Activated CD4-positive, alpha-beta T cell treated with anti-CD3 and anti-CD28 coated beads for 24 hours (primary cell): ENCODE data around the gene CEACAM4.
"Not testable (repeated sequence)": the region's sequence is repeated elsewhere in the genome, so short reads cannot be mapped to it uniquely, and the experiment has no call there.

Experiments used
- DNase-seq, 2 donors: peaks; one replicate each; pipeline ENCODE4 v3.0.0-alpha.2; 2020; ENCODE audit warnings: low read depth in 2 of 2

CEACAM4 gene

DNA sequence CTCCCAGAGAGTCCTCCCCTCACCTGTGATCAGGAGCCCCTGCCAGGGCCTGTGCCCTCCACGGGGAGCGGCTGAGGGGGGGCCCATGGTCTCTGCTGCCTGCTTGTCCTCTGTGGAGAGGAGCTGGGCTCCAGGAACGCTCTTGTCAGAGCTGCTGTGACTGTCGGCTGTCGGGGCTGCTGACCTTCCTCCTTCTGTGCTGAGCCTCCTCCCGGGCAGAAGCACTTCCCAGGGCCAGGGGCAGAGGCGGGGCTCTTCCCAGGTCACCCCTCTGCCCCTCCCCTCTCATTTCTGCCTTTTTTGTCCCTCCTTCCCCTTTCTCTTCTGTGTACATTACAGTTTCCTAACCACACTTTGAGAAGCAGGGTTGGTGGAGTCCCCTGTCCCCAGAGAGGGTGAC is at the start of gene CEACAM4:
Gene CEACAM4 (minus strand): TSS at position 198 of the 400 bp plus-strand sequence. CDS start 111 bp downstream, at position 87.
- no peak for DNase-seq

GRCh38 chr19:41671486-41671885 is 44.6 kb upstream of the CEACAM4 start:
- DNase-seq: no peak

DNA sequence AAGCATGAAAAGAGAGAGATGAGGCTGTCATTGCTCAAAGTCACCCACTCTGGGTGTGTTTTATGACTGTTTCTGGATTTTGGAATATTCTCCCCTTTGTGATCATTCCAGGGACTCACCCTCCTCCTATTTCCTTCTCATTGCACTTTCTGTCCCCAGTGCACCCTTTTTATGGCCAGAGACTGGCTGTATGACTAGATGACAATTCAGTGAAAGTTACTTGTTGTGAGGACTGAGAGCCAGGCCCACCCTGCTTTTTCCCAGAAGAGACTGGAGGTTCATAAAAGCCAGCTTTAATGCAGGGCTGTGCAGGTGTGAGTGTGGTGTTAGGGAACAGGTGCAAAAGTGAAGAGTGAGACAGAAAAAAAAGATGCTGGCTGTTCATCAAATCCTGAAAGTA is 43.9 kb upstream of the CEACAM4 start:
- no peak for DNase-seq

GRCh38 chr19:41668315-41668714 is 41.4 kb upstream of the CEACAM4 start:
- DNase-seq: no peak

DNA sequence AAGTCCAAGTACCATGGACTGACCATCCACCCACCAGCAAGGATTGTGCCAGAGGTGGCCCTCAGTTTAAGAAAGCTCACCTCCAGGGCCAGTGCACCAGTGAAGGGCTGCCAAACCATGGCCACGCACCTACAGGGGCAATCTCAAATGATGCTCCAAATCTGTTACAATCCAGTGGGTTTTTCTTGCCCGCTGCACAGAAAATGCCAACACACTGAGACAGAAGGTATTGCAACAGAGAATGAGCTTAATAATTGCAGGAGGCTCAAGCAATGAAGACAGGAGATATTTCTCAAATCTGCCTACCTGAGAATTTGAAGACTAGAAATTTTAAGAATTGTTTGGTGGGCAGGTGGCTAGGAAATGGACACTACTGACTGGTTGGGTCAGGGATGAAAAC is 39.2 kb upstream of the CEACAM4 start:
- no peak for DNase-seq

DNA sequence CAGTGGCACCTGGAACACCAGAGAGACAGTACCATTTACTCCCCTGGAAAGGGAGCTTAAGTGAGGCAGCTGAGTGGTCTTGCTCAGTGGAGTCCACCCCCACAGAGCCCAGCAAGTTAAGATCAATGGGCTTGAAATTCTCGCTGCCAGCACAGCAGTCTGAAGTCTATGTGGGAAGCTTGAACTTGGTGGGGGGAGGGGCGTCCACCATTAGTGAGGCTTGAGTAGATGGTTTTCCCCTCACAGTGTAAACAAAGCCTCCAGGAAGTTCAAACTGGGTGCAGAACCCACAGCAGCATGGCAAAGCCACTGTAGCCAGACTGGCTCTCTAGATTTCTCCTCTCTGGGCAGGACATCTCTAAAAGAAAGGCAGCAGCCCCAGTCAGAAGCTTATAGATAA is 30.3 kb upstream of the CEACAM4 start:
- DNase-seq: no peak

GRCh38 chr19:41656756-41657155 is 29.9 kb upstream of the CEACAM4 start:
- DNase-seq: not testable (repeated sequence)

GRCh38 chr19:41652250-41652649 is 25.4 kb upstream of the CEACAM4 start:
- no peak for DNase-seq

DNA sequence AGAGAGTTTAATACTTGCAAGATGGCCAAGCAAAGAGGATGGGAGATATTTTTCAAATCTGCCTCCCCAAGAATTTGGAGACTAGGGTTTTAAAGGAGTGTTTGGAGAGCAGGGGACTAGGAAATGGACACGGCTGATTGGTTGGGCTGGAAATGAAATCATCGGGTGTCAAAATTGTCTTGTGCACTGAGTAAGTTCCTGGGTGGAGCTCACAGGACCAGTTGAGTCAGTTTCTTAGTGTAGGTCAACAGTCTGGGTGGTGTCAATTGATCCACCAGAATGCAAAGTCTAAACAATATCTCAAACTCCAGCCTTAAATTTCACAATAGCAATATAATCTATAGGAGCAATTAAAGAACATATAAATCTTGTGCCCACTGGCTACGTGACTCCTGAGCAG is 23.0 kb upstream of the CEACAM4 start:
- DNase-seq: no peak

- peak; percentile 35 to 56 for DNase-seq
Measured at GRCh38 chr19:41646589-41647204, 19.8 kb upstream of the CEACAM4 start.

GRCh38 chr19:41641879-41642485 is 15.1 kb upstream of the CEACAM4 start:
- DNase-seq: peak; percentile 55 to 67

GRCh38 chr19:41638641-41639081 is 11.8 kb upstream of the CEACAM4 start:
- no peak for DNase-seq

DNA sequence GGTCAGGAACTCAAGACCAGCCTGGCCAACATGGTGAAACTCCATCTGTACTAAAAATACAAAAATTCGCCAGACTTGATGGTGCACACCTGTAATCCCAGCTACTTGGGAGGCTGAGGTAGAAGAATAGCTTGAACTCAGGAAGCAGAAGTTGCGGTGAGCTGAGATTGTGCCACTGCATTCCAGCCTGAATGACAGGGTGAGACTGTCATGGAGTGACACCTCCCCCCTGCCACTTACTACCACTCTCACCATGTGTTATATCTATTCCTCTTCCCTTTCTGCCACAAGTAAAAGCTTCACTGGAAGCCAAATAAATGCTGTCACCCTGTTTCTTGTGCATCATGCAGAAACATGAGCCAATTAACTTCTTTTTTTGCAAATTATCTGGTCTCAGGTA is 10.6 kb upstream of the CEACAM4 start:
- no peak for DNase-seq

GRCh38 chr19:41627966-41628675 is 1.2 kb upstream of the CEACAM4 start:
- DNase-seq: no peak

- DNase-seq: no peak
Measured at GRCh38 chr19:41626278-41626677, 596 bp downstream of the CEACAM4 start.

DNA sequence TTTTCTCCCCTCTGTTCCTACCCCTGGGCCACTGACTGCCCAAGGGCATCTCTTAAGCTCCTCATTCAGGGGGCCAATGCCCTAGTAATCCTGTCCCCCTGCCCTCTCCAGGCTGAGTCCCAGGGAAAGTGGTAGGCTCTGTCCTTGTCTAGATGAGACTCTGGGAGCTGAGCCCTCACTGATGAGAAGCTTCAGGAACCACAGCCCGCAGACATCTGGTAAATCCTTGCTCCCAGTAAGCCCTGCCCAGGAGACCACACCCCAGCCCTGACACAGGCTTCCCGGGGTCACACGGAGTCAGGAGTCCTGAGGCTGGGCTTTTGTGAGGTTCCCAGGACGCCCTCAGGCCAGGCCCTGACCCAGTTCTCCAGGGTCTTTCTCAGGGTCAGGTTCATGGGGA is 1.9 kb downstream of the CEACAM4 start:
- DNase-seq: no peak

- DNase-seq: no peak
Measured at GRCh38 chr19:41624515-41624914, 2.4 kb downstream of the CEACAM4 start.

DNA sequence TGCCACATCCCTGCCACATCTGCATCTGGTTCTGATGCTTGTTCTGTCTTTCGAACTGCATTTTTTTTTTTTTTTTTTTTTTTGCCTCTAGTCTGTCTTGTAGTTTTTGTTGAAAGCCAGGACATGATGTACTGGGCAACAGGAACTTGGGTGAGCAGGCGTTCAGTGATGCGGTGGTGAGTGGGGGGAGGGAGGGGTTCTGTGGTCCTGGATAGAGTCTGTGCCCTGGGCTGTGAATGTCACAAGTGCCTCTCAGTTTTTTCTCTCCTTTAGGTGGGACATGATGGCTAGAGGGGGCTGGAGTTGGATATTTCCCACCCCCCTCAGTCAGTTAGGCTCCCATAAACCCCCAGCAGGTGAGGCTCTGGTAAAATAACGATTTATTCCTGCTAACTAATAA is 3.5 kb downstream of the CEACAM4 start:
- DNase-seq: no peak

DNA sequence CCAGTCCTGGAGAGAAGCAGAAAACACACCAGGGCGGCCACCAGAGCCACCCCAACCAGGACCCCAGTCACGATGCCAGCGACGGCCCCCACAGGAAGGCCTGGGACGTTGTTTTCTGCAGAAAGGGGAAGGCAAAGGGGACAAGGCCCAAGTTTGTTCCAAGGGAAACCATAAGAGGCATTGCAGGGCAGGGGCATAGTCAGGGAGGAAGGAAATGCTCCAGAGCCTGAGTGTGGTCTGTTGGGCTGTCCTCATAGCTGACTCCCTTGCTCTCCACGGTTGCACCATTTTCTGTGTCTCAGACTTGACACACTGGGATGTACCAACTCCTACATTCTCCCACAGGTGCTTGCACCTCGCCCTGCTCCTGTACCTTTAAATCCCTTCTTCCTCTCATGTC is 5.2 kb downstream of the CEACAM4 start:
- no peak for DNase-seq

DNA sequence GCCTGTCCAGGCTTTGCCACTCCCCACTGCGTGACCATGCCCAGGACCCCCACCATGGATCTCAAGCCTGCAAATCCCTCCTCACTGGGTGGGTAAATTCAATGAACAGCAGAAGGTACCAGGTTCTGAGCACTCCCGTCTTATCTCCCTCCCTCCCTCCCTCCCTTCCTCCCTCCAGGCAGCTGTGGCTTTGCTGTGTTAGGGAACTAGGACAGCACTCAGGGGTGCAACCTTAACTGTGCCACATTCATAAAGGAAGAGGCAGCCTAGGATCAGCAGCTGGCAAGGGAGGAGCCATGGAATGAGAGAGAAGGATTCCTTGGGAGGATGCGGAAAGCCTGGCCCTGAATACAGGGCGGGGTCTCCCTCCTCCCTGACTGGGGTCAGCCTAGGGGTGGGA is 5.6 kb downstream of the CEACAM4 start:
- DNase-seq: no peak

DNA sequence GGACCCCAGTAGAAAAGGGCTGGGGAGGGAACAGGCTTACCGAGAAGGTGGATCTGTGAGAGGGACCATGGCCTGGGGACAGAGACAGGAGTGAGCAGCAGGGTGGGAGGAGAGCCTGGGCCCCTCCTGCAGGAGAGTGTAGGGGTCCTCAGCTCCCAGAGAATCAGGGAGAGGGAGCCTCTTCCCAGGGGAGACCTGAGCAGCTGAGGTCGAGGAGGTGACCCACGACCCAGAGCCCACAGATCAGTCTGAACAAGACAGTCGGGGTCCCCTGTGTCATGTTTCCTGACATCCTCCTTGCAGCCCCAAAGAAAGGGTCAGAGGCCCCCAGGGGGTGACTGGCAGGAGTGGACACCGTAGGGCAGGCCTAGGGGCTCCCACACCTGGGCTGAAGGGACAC is 6.7 kb downstream of the CEACAM4 start:
- no peak for DNase-seq

- no peak for DNase-seq
Measured at GRCh38 chr19:41619018-41619556, 7.8 kb downstream of the CEACAM4 start.
